ENCODE results near the gene PPP2R5D. TPM values are rescaled to one million over a fixed set of nuclear protein-coding genes. Genes with fewer than 3 reads are reported as not detected.
A peak's percentile ranks its signal among the peaks of the same experiment; 100 is the strongest.

Gene PPP2R5D
- polyA plus RNA-seq, 1 donor (not counting 4 experiments of a cell fraction or from before 2014, with no cell fraction given) = 49.6 TPM

GRCh38 chr6:43060034-43060754 is 75.8 kb downstream of the PPP2R5D start:
- H3K9ac ChIP-seq (ENCODE audit: control insufficient read depth, extremely low read depth, insufficient read depth, low read length) = peak overlapping the region; percentile 98
- H3K9me1 ChIP-seq (ENCODE audit: control insufficient read depth, extremely low read depth, insufficient read depth, low read length) = no peaks in the 10 kb centered on the region
- no peaks in the 10 kb centered on the region for H3K27me3 ChIP-seq (ENCODE audit: control insufficient read depth, extremely low read depth, insufficient read depth, low read length)
- peak overlapping the region; percentile 90 for H3K4me2 ChIP-seq (ENCODE audit: control insufficient read depth, extremely low read depth, insufficient read depth, low read depth, low read length)
- H3K9me3 ChIP-seq (ENCODE audit: control insufficient read depth, low read depth, low read length) = no peaks in the 10 kb centered on the region
- peaks cover 12% of the 10 kb centered on the region for H3K4me1 ChIP-seq (ENCODE audit: control insufficient read depth, extremely low read depth, insufficient read depth, low read length)
- H3K4me3 ChIP-seq (ENCODE audit: control insufficient read depth in 2 of 3, extremely low read depth in 1 of 3, insufficient read depth in 2 of 3, low read depth in 1 of 3, low read length in 3 of 3) = peak overlapping the region; percentile 56 to 99 (median 92)
- dilution Hi-C loops (cut with MboI; ENCODE audit: extremely low pct_ligation_motif_present, low sequenced_read_pairs) = no loop called here
- H3K36me3 ChIP-seq (ENCODE audit: control insufficient read depth in 2 of 2, extremely low read depth in 1 of 2, insufficient read depth in 2 of 2, low read length in 2 of 2) = peaks cover 6 to 12% of the 10 kb centered on the region in 2 experiments
- peaks cover 16% of the 10 kb centered on the region for H3K79me2 ChIP-seq (ENCODE audit: control insufficient read depth, insufficient read depth, low read length)
- no peaks in the 10 kb centered on the region for H4K20me1 ChIP-seq (ENCODE audit: control insufficient read depth, extremely low read depth, insufficient read depth, low read length)
- peak; percentile 23 for FAIRE-seq
- DNase-seq (ENCODE audit: low read depth, low spot score) = no peak
- H3K27ac ChIP-seq (ENCODE audit: control insufficient read depth, insufficient read depth, low read length) = peak overlapping the region; percentile 99
- H2AFZ ChIP-seq (ENCODE audit: control insufficient read depth, low read length) = peak overlapping the region; percentile 99
- TF ChIP-seq CTCF (optimal IDR thresholded peaks at IDR 0.05 in 1 of 3, IDR thresholded peaks at IDR 0.05 in 1 of 3, conservative IDR thresholded peaks at IDR 0.05 in 1 of 3; ENCODE audit: extremely low read depth in 1 of 3, insufficient read depth in 2 of 3, low read length in 3 of 3) (no peak), EZH2 (IDR thresholded peaks at IDR 0.05; ENCODE audit: low read length) (no peak)

- Histone ChIP-seq H4K20me1 (ENCODE audit: control insufficient read depth, extremely low read depth, insufficient read depth, low read length) (no peaks in the 10 kb centered on the region), H3K27me3 (ENCODE audit: control insufficient read depth, extremely low read depth, insufficient read depth, low read length) (no peaks in the 10 kb centered on the region), H3K36me3 (ENCODE audit: control insufficient read depth in 2 of 2, extremely low read depth in 1 of 2, insufficient read depth in 2 of 2, low read length in 2 of 2) (peaks cover 5 to 8% of the 10 kb centered on the region in 2 experiments), H3K27ac (ENCODE audit: control insufficient read depth, insufficient read depth, low read length) (no peak overlapping the region), H3K4me3 (ENCODE audit: control insufficient read depth in 2 of 3, extremely low read depth in 1 of 3, insufficient read depth in 2 of 3, low read depth in 1 of 3, low read length in 3 of 3) (peak overlapping the region in 1 of 3 experiments; percentile 56), H3K4me2 (ENCODE audit: control insufficient read depth, extremely low read depth, insufficient read depth, low read depth, low read length) (peak overlapping the region; percentile 90), H2AFZ (ENCODE audit: control insufficient read depth, low read length) (no peak overlapping the region), H3K4me1 (ENCODE audit: control insufficient read depth, extremely low read depth, insufficient read depth, low read length) (peaks cover 12% of the 10 kb centered on the region), H3K9ac (ENCODE audit: control insufficient read depth, extremely low read depth, insufficient read depth, low read length) (no peak overlapping the region), H3K9me3 (ENCODE audit: control insufficient read depth, low read depth, low read length) (no peaks in the 10 kb centered on the region), H3K9me1 (ENCODE audit: control insufficient read depth, extremely low read depth, insufficient read depth, low read length) (no peaks in the 10 kb centered on the region), H3K79me2 (ENCODE audit: control insufficient read depth, insufficient read depth, low read length) (peaks cover 16% of the 10 kb centered on the region)
- dilution Hi-C loops (cut with MboI; ENCODE audit: extremely low pct_ligation_motif_present, low sequenced_read_pairs) = no loop called here
- DNase-seq (ENCODE audit: low read depth, low spot score) (no peak), FAIRE-seq (no peak)
- TF ChIP-seq EZH2 (IDR thresholded peaks at IDR 0.05; ENCODE audit: low read length) (no peak), CTCF (optimal IDR thresholded peaks at IDR 0.05 in 1 of 3, IDR thresholded peaks at IDR 0.05 in 1 of 3, conservative IDR thresholded peaks at IDR 0.05 in 1 of 3; ENCODE audit: extremely low read depth in 1 of 3, insufficient read depth in 2 of 3, low read length in 3 of 3) (no peak)
Observed at GRCh38 chr6:43060755-43061633, 76.6 kb downstream of the PPP2R5D start.

All from keratinocyte (primary cell).